ENCODE results near the gene B3GAT1.

The B3GAT1 gene

DNA sequence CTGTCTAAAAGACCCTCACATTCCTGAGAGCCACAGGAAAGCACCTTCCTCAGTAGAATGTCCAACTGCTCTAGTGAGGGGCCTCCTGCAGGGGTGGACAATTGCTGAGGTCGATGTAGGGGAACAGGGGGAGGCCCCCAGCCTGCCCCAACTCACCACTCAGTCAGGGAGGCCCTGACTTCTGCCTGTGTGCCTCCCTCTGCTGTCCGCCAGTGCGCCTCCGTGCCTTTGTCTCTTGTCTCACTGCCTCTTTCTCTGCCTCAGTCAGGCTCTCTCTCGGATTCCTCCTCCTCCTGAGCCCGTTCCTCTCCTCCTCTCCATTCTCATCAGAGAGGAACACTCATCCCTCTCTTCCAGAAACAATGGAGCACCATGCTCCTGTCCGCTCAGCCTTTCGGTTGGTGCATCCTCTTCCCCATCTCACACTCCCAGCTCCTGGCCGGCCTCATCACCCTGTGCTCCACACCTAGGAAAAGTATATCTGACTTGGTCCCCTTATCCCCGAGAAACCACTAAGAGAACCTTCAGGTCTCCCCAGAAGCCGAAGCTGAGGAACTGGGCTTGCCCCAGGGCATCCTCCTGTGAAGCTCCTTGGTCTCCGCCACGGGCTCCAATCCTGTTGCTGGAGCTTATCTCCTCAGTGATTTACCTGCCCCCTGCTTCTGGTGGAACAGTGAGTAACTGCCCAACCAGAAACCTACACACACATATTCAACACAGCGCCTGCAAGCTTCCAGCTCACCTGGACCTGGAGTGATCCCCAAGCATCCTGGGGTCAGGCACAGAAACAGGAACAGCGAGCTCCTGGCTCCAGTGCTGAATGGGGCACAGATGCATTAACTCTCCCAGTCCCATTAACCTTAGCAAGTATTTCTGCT is 2.3 kb downstream of the B3GAT1 start:
- no peak for DNase-seq

DNA sequence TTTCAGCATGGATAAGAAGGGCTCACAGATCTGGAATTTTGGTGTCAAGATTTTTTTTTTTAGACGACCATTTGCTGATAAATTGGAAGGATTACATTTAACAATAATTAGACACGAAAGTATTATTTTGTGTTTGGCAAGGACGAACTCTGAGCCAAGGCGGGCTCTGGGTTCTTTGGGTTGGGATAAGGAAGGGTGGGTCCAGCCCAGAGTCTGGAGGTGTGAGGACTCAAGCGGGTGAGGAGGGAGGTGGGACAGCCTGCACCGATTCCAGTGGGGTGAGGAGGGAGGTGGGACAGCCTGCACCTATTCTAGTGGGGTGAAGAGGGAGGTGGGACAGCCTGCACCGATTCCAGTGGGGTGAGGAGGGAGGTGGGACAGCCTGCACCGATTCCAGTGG is 4.1 kb downstream of the B3GAT1 start:
- DNase-seq: no peak

DNA sequence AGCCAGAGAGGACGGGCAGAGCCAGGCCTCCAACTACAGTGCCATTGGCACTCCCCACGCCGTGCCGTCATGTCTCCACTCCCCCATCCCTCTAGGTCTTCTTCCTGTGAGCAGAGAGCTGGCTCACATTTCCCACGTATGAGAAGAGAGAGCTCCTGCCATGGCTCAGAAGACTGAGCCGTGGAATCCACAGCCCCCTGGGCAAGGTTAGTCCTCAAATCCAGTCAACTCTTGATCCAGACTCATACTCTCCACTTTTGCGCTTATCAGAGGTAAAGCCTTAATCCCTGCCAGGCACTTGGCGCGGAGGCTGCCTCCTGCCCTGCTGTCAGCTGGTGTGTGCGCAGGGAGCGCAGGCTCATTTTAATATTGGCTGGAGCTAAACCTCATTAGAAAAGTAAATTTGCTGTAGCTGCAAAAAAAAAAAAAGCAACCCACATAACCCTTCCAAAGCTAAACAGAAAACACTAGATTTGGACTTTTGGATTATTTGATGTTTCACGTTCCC is 4.7 kb downstream of the B3GAT1 start:
- DNase-seq: no peak

DNA sequence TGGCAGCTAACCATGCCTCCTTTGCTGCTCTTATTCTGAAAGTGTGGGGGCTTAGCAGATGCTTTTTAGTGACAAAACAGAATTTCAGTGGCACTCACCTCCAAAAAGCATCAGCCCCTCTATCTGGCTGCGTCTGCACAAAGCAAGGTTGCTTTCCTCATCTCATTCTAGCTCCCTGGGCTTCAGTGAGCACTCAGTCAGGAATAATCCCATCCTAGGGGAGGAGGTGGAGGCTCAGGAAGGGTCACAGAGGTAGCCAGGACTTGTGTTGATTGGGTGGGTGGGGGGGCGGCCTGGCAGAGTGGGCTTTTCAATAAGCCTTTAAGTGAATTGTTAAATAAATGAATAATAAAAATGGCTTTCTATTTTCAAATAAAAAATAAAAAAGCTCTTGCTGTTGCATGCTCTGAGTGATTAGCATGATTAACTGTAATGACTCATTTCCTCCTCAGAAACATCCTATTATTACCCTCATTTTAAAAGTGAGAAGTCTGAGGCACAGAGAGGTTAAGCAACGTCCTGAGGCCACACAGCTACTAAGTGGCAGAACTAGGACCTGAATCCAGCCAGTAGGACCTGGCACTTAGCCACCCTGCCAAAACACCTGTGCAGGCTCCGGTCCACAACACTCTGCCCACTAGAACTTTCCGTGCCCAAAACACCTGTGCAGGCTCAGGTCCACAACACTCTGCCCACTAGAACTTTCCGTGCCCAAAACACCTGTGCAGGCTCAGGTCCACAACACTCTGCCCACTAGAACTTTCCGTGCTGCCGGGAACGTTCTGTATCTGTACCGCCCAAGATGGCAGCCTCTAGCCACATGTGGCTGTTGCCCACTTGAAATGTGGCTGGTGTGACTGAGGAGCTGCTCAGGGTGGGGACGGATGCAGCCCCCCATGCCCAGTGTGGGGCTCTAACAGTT is 5.5 kb downstream of the B3GAT1 start:
- no peak for DNase-seq

DNA sequence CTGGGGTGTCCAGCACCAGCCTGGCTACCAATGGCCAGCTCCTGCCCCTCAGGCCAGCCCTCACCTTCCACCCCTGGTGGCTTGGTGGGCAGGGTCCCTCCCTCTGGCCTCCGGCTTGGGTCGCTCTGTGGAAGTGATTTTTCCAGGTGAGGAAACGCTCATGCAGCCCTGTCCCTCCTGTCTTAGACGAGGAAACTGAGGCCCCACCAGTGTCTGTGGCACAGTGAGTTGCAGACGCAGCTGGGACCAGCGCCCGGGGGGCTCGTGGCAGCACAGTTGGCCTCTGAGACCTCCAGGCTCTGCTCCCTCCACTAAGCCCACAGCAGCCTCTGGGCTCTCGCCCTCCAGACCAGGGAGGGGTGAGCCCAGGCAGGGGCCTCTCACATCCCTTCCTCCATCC is 6.2 kb downstream of the B3GAT1 start:
- no peak for DNase-seq

DNA sequence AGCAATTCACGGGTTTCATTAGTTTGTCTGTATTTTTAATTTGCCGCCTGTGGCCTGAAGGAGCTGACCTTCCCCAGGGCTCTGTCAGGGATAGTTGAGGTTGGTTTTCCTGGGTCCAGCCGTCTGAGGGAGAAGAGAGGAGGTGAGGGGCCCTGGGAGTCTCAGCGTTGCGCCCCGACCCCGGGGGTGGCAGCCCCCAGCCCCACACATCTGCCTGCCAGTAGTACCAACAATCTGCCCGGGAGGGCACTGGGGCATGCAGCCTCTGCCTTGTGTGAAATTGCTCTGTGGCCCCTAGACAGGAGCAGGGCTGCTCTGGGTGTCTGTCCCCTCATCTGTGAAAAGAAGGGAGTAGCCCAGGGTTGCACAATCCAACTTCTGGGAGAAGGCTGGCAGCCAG is 6.6 kb downstream of the B3GAT1 start:
- DNase-seq: no peak

DNA sequence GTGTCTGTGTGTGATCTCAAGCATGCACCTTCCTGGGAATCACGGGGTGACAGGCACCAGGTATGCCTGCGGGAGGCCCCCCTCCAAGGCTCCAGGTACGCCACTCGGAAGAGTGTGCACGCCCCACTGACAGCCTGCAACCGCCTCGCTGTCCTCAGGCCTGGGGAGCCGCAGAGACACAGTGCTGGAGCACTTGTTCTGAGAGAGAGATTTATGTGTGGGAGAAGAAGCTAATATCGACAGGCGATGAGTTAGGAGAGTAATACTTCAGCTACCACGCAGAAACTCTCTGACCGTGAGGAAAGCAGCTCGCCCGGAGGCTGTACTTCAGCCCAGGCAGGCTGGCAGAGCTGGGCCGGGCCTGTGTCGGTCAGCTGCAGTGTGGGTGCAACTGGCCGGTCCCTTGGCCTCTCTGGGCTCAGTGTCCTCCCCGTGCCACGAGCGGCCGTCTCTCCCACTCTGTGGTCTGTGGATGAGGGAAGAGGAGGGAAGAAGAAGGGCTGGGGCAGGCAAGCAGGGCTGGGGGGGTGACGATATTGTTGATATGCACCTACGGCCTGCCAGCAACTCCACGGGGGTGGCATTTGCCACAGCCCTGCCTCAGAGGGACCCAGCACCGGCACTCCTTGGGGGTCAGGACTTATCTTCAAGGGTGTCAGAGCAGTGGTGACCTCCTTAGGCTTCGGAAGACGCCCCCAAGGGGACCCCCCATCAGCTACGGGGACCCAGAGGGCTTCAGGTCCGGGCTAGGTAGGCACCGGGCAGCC is 7.3 kb downstream of the B3GAT1 start:
- DNase-seq: no peak

DNA sequence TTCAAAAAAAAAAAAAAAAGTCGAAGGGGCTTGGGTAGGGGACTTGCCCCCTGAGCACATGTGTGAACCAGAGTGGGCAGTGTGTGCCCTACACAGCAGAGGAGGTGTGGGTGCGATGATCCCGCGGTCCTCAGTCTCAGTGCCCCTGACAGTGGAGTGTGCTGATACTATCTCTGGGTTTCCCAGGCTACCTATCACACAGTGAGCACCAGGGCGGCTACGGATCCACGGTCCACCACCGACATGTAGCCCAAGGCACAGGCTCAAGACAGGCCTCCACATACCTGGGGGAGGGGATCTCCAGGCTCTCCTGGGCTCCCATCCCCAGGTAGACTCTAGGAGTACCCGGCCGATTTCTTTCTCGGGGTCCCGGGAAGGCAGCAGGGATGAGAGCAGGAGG is 9.1 kb downstream of the B3GAT1 start:
- no peak for DNase-seq

DNA sequence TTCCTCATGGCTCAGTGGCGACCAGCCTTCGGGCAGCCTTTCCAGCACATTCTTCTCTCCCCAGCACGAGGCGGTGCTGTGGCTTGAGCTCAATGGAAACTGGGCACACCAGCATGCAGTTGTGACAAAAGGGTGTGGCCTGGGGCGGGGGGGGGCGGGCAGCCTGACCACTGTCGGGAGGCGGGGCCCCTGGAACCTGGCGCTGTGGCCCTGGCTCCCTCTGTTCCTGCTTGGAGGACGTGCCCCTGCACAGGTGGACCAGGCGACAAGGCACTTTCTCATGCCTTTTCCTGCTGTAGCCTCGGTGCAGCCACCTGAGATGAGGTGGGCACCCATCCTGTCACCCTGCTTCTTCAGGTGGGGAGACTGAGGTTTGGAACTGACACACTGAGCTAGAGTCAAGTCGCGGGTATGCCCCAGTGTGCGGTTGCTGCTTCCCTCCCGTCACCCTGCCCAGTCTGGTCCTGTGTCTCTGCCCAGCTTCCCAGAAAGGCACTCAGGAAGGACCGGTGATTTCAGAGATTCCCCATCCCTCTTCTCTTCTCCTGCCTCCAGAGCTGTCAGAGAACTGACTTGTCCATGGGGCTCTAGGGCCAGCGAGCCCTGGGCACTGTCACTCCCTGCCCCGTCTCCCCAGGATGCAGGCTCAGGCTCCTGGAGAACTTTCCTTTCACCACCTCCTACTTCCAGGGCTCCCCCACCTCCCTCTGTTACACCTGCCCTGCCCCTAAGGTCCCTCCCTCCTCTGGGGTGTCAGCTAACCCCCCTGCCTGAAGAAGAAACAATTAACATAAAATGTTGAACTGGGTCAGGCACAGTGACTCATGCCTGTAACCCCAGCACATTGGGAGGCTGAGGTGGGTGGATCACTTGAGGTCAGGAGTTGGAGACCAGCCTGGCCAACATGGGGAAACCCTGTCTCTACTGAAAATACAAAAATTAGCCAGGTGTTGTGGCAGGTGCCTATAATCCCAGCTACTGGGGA is 9.9 kb downstream of the B3GAT1 start:
- no peak for DNase-seq

DNA sequence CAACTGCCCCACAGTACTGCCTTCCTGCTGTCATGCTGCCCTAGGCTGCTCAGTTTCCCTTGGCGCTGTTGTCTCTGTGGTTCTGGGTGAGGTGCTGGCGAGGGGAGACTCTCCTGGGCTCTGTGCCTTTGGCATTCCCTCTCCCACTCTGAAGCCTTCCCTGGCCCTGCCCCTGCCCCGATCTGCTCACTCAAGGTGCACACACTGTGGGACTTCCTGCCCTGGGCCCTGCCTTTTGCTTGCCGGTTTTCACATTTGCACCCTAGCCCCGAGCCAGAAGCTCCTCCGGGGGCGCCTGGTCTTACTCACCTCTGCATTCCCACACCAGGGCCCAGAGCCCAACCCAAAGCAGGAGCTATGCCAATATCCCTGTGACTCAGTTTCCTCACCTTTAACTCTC is 12.0 kb downstream of the B3GAT1 start:
- no peak for DNase-seq

DNA sequence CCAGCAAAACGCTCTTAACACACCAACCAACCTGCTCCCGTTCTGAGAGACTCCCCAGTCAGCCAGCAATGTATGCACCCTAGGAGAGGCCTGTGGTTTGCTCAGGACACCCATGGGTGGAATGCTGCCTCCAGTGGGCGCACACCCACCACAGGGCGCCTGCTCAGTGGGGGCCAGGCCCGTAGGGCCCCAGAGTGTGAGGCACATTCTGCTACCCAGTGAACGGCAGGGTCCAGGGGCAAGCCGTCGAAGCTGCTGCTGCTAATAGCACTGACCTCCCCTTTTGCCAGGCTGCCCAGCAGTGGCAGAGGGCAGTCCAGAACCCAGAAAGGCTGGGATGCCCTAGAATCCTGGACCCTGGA is 12.8 kb downstream of the B3GAT1 start:
- no peak for DNase-seq

DNA sequence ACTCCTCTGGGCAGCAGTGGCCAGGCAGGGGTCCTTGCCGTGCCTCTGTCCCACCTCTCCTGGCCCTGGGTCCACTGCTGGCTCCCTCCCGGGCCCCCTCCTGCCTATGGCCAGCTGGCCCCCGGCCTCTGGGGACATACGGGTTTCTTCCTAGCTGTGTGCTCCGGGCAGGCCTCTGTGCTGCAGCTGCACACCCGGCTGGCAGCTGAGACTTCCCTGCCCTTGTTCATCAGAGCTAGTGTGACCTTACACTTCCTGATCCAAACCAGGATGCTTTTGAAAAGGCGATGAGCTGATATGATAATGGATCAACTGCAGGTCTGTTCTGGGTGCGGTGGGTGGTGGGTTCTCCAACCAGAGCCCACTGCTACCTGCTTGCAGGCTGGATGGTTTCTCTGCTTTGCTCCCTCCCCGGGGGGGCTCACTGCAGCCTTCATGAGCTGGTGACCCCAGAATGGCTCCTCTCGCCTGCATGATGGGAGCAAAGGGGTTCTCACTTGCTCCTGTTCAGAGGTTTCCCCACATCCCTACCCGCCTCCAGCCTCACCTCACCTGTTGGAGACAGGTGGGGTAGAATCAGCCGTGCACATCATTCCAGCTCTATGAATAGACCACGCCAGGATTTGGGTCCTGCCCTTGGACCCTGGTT is 13.3 kb downstream of the B3GAT1 start:
- DNase-seq: no peak

DNA sequence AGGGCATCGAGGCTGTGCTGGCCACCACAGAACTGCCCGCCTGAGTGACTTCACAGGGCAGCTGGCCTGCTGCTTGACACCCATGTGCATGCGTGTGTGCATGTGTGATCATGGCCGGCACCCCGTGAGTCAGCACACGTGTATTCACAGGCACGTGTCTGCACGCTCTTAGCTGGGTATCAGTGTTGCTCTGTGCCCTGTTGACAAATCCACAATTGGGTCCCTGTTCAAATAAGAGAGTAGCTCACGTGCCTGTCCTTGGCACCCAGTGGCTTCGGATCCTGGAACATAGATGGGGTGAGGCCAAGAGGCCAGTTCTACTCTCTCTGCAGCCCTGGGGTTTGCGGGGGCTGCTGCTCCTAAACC is 14.0 kb downstream of the B3GAT1 start:
- no peak for DNase-seq

DNA sequence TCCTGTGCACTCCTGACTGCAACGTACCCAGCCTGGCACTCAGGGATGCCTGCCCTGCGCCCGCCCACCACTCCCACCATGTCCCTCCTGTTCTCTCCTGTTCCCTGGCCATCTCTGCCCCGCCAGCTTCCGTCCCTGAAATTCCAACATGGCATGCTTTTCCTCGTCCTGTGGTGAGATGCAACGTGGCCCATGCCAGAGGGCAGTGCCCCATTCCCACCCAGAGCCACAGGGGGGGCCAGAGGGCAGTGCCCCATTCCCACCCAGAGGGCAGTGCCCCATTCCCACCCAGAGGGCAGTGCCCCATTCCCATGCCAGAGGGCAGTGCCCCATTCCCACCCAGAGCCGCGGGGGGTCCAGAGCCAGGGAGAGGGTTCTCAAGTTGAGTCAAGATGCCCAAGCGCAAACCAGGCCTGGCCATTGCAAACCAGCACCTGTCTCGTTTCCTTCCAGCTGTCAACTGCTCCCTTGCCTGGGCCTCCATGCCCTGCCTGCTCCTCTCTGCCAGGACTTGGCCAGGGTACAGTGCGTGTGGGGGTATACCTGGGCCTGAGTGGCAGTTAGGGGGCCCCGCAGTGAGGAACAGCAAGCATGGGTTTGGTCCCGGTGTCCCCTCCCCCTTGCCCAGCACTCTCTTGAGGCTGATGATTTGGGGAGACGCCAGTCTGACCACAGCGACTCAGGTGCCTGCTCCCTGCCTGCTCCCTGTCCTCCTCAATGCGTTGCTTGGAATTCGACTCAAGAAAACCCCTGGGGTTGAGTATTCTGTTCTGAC is 14.6 kb downstream of the B3GAT1 start:
- no peak for DNase-seq

DNA sequence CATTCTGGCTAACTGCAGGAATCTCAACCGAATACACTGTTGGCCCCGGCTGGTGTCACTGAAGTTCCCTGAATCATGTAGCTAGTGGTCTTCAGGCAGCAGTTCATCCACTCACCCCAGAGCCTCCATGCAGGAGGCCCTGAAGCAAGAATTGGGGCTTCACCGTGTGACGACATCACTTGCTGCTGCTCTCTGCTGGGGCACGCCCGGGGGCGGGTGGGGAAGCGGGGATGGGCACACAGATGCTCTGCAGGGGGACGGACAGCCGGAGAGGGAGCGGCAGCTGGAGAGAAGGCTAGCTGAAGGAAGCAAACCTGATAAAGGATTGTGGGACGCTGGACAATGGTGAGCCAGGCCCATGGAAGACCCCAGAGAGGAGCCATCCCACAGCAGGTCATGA is 17.0 kb downstream of the B3GAT1 start:
- no peak for DNase-seq

DNA sequence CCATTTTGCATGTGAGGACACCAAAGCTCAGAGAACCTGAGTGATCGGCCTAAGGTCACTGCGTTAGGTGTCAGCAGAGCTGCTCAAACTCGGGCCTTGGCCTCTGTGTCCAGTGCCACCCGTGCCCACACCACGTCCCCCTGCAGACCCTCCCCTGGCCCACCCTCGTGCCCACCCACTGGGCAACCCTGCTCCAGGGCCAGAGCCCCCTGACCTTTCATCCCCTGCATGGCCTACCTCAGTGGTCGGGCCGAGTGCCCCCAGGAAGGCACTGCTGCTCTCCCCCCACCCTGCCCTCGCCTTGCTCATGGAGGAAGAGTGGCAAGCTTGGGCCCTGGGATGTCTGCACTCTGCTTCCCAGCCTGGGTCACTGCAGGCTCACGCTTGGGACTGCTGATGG is 17.7 kb downstream of the B3GAT1 start:
- DNase-seq: no peak

DNA sequence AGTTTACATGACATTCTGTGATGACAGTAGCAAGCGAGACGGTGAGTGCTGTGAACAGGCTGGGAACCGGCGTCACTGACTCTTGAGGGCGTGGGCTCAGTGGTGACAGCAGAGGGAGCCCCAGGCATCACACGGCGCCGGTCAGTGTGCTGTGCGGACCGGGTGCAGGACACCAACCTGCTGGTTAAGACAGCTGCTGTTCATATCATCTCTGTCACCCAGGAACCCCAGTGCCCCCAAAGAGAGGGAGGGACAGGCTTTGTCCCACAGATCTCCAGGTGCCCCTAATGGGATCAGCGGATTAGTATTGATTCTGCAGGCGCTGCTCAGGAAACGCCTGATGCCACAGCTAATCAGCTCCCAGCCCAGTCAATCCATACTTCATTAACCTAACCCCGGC is 18.4 kb downstream of the B3GAT1 start:
- no peak for DNase-seq

DNA sequence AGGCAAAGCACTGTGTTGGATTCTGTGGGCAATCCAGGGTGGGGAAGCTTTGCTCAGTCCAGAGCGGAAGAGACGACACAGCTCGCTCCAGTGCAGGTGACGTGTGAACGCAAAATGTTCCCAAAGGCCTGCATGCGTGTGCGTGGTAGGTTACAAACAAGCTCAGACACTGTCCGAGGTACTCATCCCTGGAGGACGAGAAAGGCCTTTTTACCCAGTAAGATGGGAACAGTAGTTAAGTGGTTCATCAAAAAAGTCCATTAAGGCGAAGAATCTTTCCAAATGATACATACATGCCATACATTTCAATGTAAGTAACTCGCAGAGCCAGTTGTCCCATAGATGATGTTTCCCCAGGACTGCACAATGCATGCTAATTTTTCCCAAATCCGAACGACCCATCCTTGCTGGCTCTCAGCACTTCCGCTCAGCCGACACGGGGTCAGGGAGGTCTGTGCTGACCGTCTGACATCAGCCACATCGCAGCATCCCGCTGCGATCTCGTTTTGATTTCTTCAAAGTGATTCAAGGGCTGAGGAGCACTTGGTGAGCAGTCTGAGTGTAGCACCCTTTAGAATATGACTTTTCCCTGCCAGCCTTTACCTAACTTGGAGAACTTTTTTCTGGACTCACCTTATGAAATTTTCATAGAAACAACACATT is 19.0 kb downstream of the B3GAT1 start:
- DNase-seq: no peak

DNA sequence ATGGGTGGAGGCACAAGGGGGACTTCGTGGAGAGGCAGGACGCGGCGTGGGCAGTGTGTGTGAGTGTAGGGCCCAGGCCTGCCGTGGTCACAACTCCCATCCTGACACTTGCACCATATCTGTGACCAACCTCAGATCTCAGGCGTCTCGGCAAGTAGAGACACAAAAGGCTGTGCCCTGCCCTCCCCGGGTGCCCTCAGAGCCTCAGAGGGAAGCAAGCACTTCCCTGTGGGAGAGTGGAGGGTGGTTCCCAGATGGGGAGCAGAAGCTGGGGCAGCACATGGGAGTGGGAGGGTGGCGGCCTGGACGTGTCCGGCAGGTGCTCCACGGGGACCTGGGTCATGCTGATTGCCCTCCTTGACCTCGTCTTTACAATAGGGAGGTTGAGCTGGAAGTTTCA is 20.4 kb downstream of the B3GAT1 start:
- no peak for DNase-seq
